Keratinocyte (primary cell): ENCODE data around the gene PRKAG2. TPM values are rescaled to one million over a fixed set of nuclear protein-coding genes. Genes with fewer than 3 reads are reported as not detected.

Source experiments
- DNase-seq: peaks from one replicate; pipeline ENCODE4 v3.0.0-alpha.2; 2011; ENCODE audit warnings: low read depth, missing footprints, low spot score
- FAIRE-seq: peaks from 2 replicates; lab custom pipeline; 2011; peaks lifted over from hg19 to GRCh38; lab: Jason Lieb, UNC
- H2AFZ ChIP-seq: 2 replicates; pipeline ENCODE4 v1.6.0; 2012; ENCODE audit warnings: low read length, control low read depth, inconsistent platforms; ENCODE audit not compliant: control insufficient read depth
- H3K27ac ChIP-seq: 2 replicates; pipeline ENCODE4 v1.5.1; 2011; ENCODE audit warnings: low read length; ENCODE audit not compliant: control insufficient read depth, insufficient read depth
- H3K27me3 ChIP-seq: 3 replicates; pipeline ENCODE4 v1.6.0; 2011; ENCODE audit warnings: low read length; ENCODE audit not compliant: control insufficient read depth, insufficient read depth; ENCODE audit errors: extremely low read depth
- H3K36me3 ChIP-seq, 2 experiments: 2 replicates in 1 of 2; 3 replicates in 1 of 2; pipeline ENCODE4 v1.5.1; 2011; ENCODE audit warnings: low read length in 2 of 2, mild to moderate bottlenecking in 1 of 2; ENCODE audit not compliant: control insufficient read depth in 2 of 2, insufficient read depth in 2 of 2; ENCODE audit errors: extremely low read depth in 1 of 2
- H3K4me1 ChIP-seq: 3 replicates; pipeline ENCODE4 v1.5.1; 2011; ENCODE audit warnings: low read length; ENCODE audit not compliant: control insufficient read depth, insufficient read depth; ENCODE audit errors: extremely low read depth
- H3K4me2 ChIP-seq: 3 replicates; pipeline ENCODE4 v1.6.0; 2011; ENCODE audit warnings: low read depth, low read length; ENCODE audit not compliant: control insufficient read depth, insufficient read depth; ENCODE audit errors: extremely low read depth
- H3K4me3 ChIP-seq, 3 experiments: fragments of 200-600 bp in 1 of 3; sonication (generic) in 1 of 3; 2 replicates in 2 of 3; 3 replicates in 1 of 3; pipeline ENCODE4 v1.5.1; 2011 to 2016; ENCODE audit warnings: low read length in 3 of 3, mild to moderate bottlenecking in 3 of 3, control low read depth in 2 of 3, inconsistent platforms in 1 of 3, low read depth in 1 of 3, mixed read lengths in 1 of 3, mixed run types in 1 of 3, moderate library complexity in 1 of 3; ENCODE audit not compliant: control insufficient read depth in 2 of 3, insufficient read depth in 2 of 3; ENCODE audit errors: extremely low read depth in 1 of 3
- H3K79me2 ChIP-seq: 2 replicates; pipeline ENCODE4 v1.6.0; 2012; ENCODE audit warnings: low read length; ENCODE audit not compliant: control insufficient read depth, insufficient read depth
- H3K9ac ChIP-seq: 3 replicates; pipeline ENCODE4 v1.6.0; 2011; ENCODE audit warnings: low read length; ENCODE audit not compliant: control insufficient read depth, insufficient read depth; ENCODE audit errors: extremely low read depth
- H3K9me1 ChIP-seq: 3 replicates; pipeline ENCODE4 v1.6.0; 2011; ENCODE audit warnings: low read length; ENCODE audit not compliant: control insufficient read depth, insufficient read depth; ENCODE audit errors: extremely low read depth
- H3K9me3 ChIP-seq: 2 replicates; pipeline ENCODE4 v1.5.1; 2012; ENCODE audit warnings: low read depth, low read length; ENCODE audit not compliant: control insufficient read depth
- H4K20me1 ChIP-seq: 3 replicates; pipeline ENCODE4 v1.6.0; 2011; ENCODE audit warnings: low read length; ENCODE audit not compliant: control insufficient read depth, insufficient read depth; ENCODE audit errors: extremely low read depth
- CTCF ChIP-seq, 3 experiments: IDR thresholded peaks in 1 of 3; conservative IDR thresholded peaks in 1 of 3; optimal IDR thresholded peaks in 1 of 3; 2 replicates in 2 of 3; 3 replicates in 1 of 3; pipeline versions ENCODE3 to v1.5.1; 2011; ENCODE audit warnings: low read length in 3 of 3, mild to moderate bottlenecking in 3 of 3, moderate library complexity in 2 of 3, control low read depth in 1 of 3, inconsistent platforms in 1 of 3; ENCODE audit not compliant: insufficient read depth in 2 of 3; ENCODE audit errors: extremely low read depth in 1 of 3
- EZH2 ChIP-seq: IDR thresholded peaks from one replicate; pipeline ENCODE4 v1.6.1; 2012; ENCODE audit warnings: inconsistent platforms, mild to moderate bottlenecking, low read length, moderate library complexity
- dilution Hi-C: fragments of 300-500 bp; cut with MboI; formaldehyde crosslinking; loops from one replicate; pipeline ENCODE4 v1.7.0; 2020; ENCODE audit warnings: low sequenced_read_pairs; ENCODE audit not compliant: extremely low pct_ligation_motif_present
- polyA plus RNA-seq, 5 experiments: library from polyadenylated mRNA; depleted of rRNA in 3 of 5; stranded (reverse) in 3 of 5; stranded (forward) in 1 of 5; unstranded in 1 of 5; fragments of >200 nt; gene quantifications; 1 replicate in 1 of 5; 2 replicates in 3 of 5; 3 replicates in 1 of 5; pipeline versions ENCODE4 v1.2.1 to v1.2.3, GENCODE V29; 2011 to 2012; ENCODE audit warnings: missing spikeins in 2 of 5, low read depth in 1 of 5, low replicate concordance in 1 of 5

PRKAG2 gene
- polyA plus RNA-seq, 1 donor (not counting 4 experiments of a cell fraction or from before 2014, with no cell fraction given) = 39.5 TPM

GRCh38 chr7:151720280-151720679 is 156.6 kb downstream of the PRKAG2 start:
- FAIRE-seq = no peak

GRCh38 chr7:151719897-151720242 is 157.0 kb downstream of the PRKAG2 start:
- H3K9me3 ChIP-seq = no peaks in the 10 kb centered on the region
- no peak overlapping the region for H2AFZ ChIP-seq
- no peaks in the 10 kb centered on the region for H3K79me2 ChIP-seq
- H3K27me3 ChIP-seq = no peaks in the 10 kb centered on the region
- H3K4me2 ChIP-seq = no peak overlapping the region
- no peaks in the 10 kb centered on the region for H4K20me1 ChIP-seq
- TF ChIP-seq CTCF (optimal IDR thresholded peaks at IDR 0.05 in 1 of 3, IDR thresholded peaks at IDR 0.05 in 1 of 3, conservative IDR thresholded peaks at IDR 0.05 in 1 of 3; ENCODE audit: extremely low read depth in 1 of 3, insufficient read depth in 2 of 3, low read length in 3 of 3) = no peak
- TF ChIP-seq EZH2 = no peak
- no peak overlapping the region for H3K27ac ChIP-seq
- dilution Hi-C loops = no loop called here
- FAIRE-seq (no peak), DNase-seq (no peak)
- H3K4me3 ChIP-seq = no peak overlapping the region
- H3K36me3 ChIP-seq = no peaks in the 10 kb centered on the region
- no peaks in the 10 kb centered on the region for H3K4me1 ChIP-seq
- H3K9ac ChIP-seq = no peak overlapping the region
- H3K9me1 ChIP-seq = no peaks in the 10 kb centered on the region

More at GRCh38 chr7:151720280-151720679, 156.6 kb downstream of the PRKAG2 start:
- Histone ChIP-seq H3K27me3 (no peaks in the 10 kb centered on the region), H3K27ac (no peak overlapping the region), H3K4me1 (no peaks in the 10 kb centered on the region), H3K4me2 (no peak overlapping the region), H3K9me3 (no peaks in the 10 kb centered on the region), H3K9me1 (no peaks in the 10 kb centered on the region), H3K36me3 (no peaks in the 10 kb centered on the region), H3K9ac (no peak overlapping the region), H3K4me3 (no peak overlapping the region), H3K79me2 (no peaks in the 10 kb centered on the region), H4K20me1 (no peaks in the 10 kb centered on the region), H2AFZ (no peak overlapping the region)
- DNase-seq = no peak
- dilution Hi-C loops = no loop called here
- TF ChIP-seq EZH2 (no peak), CTCF (optimal IDR thresholded peaks at IDR 0.05 in 1 of 3, IDR thresholded peaks at IDR 0.05 in 1 of 3, conservative IDR thresholded peaks at IDR 0.05 in 1 of 3; ENCODE audit: extremely low read depth in 1 of 3, insufficient read depth in 2 of 3, low read length in 3 of 3) (no peak)
